MCF 10A (cell line): ENCODE measurements around the gene DSCAML1. TPM values are rescaled to one million over a fixed set of nuclear protein-coding genes. Genes with fewer than 3 reads are reported as not detected.

Experiments
- BruUV-seq: library from RNA; stranded (reverse); fragments of 400-500 nt; replicated peaks from 2 replicates; lab custom pipeline; 2021; lab: Mats Ljungman, UMichigan
- CTCF ChIA-PET: fragments of 300-600 bp; sonication (Branson Sonifier 250); formaldehyde crosslinking; extraction: SDS; loops from one replicate; lab custom pipeline; 2021; ENCODE audit warnings: antibody characterized with exemption, inconsistent platforms; lab: Yijun Ruan, JAX
- POLR2A ChIA-PET: fragments of 300-600, 350-650 bp; sonication (Branson Sonifier 250); formaldehyde crosslinking; extraction: SDS; loops from one replicate; lab custom pipeline; 2020; ENCODE audit warnings: antibody characterized with exemption, inconsistent platforms; lab: Yijun Ruan, JAX
- DNase-seq: peaks from one replicate; pipeline ENCODE4 v3.0.0-alpha.2; 2018; ENCODE audit not compliant: unreplicated experiment
- H3K27ac Mint-ChIP-seq: one replicate; pipeline ENCODE4 v1.8.0; 2022; ENCODE audit warnings: mild to moderate bottlenecking, low read depth, mixed read lengths; ENCODE audit not compliant: unreplicated experiment
- H3K27me3 Mint-ChIP-seq: one replicate; pipeline ENCODE4 v1.8.0; 2022; ENCODE audit warnings: mixed read lengths; ENCODE audit not compliant: insufficient read depth, unreplicated experiment
- H3K36me3 Mint-ChIP-seq: one replicate; pipeline ENCODE4 v1.8.0; 2022; ENCODE audit warnings: mild to moderate bottlenecking, moderate library complexity, mixed read lengths; ENCODE audit not compliant: insufficient read depth, unreplicated experiment
- H3K4me1 Mint-ChIP-seq: one replicate; pipeline ENCODE4 v1.8.0; 2022; ENCODE audit warnings: mixed read lengths; ENCODE audit not compliant: insufficient read depth, unreplicated experiment
- H3K4me3 Mint-ChIP-seq: one replicate; pipeline ENCODE4 v1.8.0; 2022; ENCODE audit warnings: mild to moderate bottlenecking, moderate library complexity, mixed read lengths; ENCODE audit not compliant: unreplicated experiment
- H3K9me3 Mint-ChIP-seq: one replicate; pipeline ENCODE4 v1.8.0; 2022; ENCODE audit warnings: mixed read lengths; ENCODE audit not compliant: unreplicated experiment
- intact Hi-C: fragments of 100-400 bp; cut with micrococcal nuclease; formaldehyde crosslinking; loops from 2 replicates; pipeline ENCODE4 v1.14.1; 2022
- total RNA-seq: library from RNA; stranded (reverse); gene quantifications from 2 replicates; pipeline ENCODE4 v1.2.3, GENCODE V29; 2022
- TF ChIP-seq, protein P1 (sequence below): fragments of 200-600 bp; IDR thresholded peaks from one replicate; pipeline ENCODE4 v1.8.0; 2022; ENCODE audit warnings: antibody characterized with exemption, mild to moderate bottlenecking; ENCODE audit not compliant: unreplicated experiment

The DSCAML1 gene
- total RNA-seq, 1 experiment from 2014 or later, result not detected

- no TSS peak for BruUV-seq
- TF ChIP-seq, protein P1, sequence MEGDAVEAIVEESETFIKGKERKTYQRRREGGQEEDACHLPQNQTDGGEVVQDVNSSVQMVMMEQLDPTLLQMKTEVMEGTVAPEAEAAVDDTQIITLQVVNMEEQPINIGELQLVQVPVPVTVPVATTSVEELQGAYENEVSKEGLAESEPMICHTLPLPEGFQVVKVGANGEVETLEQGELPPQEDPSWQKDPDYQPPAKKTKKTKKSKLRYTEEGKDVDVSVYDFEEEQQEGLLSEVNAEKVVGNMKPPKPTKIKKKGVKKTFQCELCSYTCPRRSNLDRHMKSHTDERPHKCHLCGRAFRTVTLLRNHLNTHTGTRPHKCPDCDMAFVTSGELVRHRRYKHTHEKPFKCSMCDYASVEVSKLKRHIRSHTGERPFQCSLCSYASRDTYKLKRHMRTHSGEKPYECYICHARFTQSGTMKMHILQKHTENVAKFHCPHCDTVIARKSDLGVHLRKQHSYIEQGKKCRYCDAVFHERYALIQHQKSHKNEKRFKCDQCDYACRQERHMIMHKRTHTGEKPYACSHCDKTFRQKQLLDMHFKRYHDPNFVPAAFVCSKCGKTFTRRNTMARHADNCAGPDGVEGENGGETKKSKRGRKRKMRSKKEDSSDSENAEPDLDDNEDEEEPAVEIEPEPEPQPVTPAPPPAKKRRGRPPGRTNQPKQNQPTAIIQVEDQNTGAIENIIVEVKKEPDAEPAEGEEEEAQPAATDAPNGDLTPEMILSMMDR, result no peak
- Mint-ChIP-seq H3K27ac (no peak overlapping the region), H3K36me3 (no peaks in the 10 kb centered on the region), H3K4me3 (no peak overlapping the region), H3K4me1 (no peaks in the 10 kb centered on the region), H3K27me3 (peaks cover 75% of the 10 kb centered on the region), H3K9me3 (no peaks in the 10 kb centered on the region)
- intact Hi-C loops, result no loop called here
- POLR2A ChIA-PET, result no interaction called here
- CTCF ChIA-PET, result interaction anchor here (0.5 kb wide), 1 partner anchor 335 kb away, joined by 4 read pairs; no protein-coding TSS in a partner anchor
- no peak for DNase-seq
Observed at GRCh38 chr11:117562136-117562535, 234.9 kb downstream of the DSCAML1 start.

DNA sequence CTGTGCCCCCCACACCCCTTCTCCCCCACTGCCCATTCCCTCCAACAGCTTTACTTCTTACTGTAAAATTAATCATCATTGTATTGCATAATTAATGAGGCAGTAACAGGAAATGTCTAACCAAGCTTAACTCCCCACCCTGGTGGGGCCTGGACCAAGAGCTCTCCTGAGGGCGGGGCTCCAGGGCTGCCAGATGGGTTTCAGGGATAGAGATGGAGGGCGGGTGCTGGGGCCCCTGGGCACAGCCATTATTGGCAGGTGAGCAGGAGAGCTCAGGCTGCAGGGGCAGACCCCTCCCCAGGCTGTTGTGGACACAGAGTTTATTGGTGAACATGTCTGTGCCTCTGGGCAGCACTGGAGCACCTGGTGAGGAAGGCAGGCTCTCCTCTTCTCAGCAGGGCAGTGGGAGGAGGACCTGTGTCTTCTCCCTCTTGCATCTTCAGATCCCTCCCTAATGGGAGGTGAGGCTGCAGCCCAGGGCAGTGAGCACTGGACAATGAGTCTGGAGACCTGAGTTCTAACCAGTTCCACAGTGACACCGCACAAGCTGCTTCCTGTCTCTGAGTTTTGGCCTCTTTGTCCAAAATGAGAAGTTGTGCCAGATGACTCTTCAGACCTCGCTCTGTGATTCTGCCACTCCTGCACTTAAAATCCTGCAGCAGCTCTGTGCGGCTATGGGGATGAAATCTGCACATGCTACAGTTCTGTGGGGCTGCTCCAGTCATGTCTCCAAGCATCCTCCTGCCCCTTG is 236.1 kb downstream of the DSCAML1 start:
- no TSS peak for BruUV-seq
- Mint-ChIP-seq H3K4me1 (no peaks in the 10 kb centered on the region), H3K9me3 (no peaks in the 10 kb centered on the region), H3K27ac (no peak overlapping the region), H3K27me3 (peaks cover 86% of the 10 kb centered on the region), H3K36me3 (no peaks in the 10 kb centered on the region), H3K4me3 (no peak overlapping the region)
- intact Hi-C loops, result no loop called here
- TF ChIP-seq, protein P1, result no peak
- POLR2A ChIA-PET, result no interaction called here
- DNase-seq, result no peak
- CTCF ChIA-PET, result interaction anchor here (0.6 kb wide), 1 partner anchor 247 kb away, joined by 3 read pairs; no protein-coding TSS in a partner anchor

DNA sequence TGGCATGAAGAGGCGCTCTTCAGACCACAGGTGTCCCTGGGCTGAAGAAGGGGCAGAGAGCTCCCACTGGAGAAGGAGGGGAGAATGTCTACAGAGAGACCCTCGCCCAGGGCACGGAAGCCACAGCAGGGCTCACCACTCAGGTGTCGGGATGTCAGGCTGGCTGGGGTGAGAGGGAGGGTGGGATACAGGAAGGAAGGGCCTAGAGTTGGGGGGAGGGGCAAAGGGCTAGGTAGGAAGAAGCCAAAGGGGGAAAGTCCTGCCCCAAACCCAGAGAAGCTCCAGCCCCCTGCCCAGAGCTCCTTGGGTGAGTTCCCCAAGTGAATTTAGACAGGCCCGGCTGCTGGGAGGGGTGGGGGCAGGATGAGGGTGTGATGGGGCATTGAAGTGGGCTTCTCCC is 237.3 kb downstream of the DSCAML1 start:
- no peaks in the 10 kb centered on the region for H3K9me3 Mint-ChIP-seq
- H3K36me3 Mint-ChIP-seq, result no peaks in the 10 kb centered on the region
- no peak for DNase-seq
- intact Hi-C loops, result no loop called here
- ChIA-PET CTCF (no interaction called here), POLR2A (no interaction called here)
- no peak overlapping the region for H3K27ac Mint-ChIP-seq
- no peaks in the 10 kb centered on the region for H3K4me1 Mint-ChIP-seq
- no TSS peak for BruUV-seq
- no peak overlapping the region for H3K4me3 Mint-ChIP-seq
- peaks cover 89% of the 10 kb centered on the region for H3K27me3 Mint-ChIP-seq
- TF ChIP-seq, protein P1, result no peak

- CTCF ChIA-PET, result no interaction called here
- POLR2A ChIA-PET, result no interaction called here
- intact Hi-C loops, result no loop called here
- Mint-ChIP-seq H3K27ac (no peak overlapping the region), H3K4me3 (no peak overlapping the region), H3K36me3 (no peaks in the 10 kb centered on the region), H3K9me3 (no peaks in the 10 kb centered on the region), H3K27me3 (peaks cover 90% of the 10 kb centered on the region), H3K4me1 (no peaks in the 10 kb centered on the region)
- BruUV-seq, result no TSS peak
- no peak for DNase-seq
- TF ChIP-seq, protein P1, result no peak
Observed at GRCh38 chr11:117557361-117557760, 239.7 kb downstream of the DSCAML1 start.
